Gastrocnemius medialis (tissue), 4 donors: ENCODE measurements around the gene KRT7.

ENCODE experiments used
- POLR2A ChIP-seq, 2 donors: fragments of 450-650 bp; IDR thresholded peaks; one replicate each; pipeline ENCODE4 v1.6.1; 2017; ENCODE audit warnings: antibody characterized with exemption in 2 of 2, mild to moderate bottlenecking in 2 of 2, moderate library complexity in 2 of 2
- TF ChIP-seq, protein P1 (sequence below), 5 experiments: fragments of 450-650 bp in 3 of 5; fragments of 200-600 bp in 2 of 5; sonication (generic) in 2 of 5; IDR thresholded peaks in 4 of 5; conservative IDR thresholded peaks in 1 of 5; 1 replicate in 4 of 5; 2 replicates in 1 of 5; pipeline ENCODE4 v1.5.1; 2016 to 2019; ENCODE audit warnings: antibody characterized with exemption in 5 of 5, mild to moderate bottlenecking in 3 of 5, moderate library complexity in 3 of 5

DNA sequence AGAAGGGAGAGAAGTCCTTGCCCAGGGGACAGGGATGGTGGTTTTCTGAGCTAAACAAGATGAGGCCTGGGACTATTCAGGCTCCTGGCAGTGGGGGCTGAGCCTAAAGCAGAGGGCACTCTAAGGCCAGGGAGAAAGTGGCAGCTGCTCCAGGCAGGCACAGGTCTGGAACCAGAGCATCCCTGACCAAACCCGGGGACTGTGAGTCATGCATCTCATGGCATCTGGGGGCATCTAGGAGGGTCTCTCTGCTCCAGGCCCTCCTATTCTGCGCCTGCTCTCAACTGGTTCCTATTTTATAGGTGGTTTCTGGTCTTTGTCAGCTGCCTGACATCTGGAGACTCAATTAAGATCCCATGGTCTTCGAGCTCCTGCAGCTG is 11.6 kb downstream of the KRT7 start:
- TF ChIP-seq, protein P1, sequence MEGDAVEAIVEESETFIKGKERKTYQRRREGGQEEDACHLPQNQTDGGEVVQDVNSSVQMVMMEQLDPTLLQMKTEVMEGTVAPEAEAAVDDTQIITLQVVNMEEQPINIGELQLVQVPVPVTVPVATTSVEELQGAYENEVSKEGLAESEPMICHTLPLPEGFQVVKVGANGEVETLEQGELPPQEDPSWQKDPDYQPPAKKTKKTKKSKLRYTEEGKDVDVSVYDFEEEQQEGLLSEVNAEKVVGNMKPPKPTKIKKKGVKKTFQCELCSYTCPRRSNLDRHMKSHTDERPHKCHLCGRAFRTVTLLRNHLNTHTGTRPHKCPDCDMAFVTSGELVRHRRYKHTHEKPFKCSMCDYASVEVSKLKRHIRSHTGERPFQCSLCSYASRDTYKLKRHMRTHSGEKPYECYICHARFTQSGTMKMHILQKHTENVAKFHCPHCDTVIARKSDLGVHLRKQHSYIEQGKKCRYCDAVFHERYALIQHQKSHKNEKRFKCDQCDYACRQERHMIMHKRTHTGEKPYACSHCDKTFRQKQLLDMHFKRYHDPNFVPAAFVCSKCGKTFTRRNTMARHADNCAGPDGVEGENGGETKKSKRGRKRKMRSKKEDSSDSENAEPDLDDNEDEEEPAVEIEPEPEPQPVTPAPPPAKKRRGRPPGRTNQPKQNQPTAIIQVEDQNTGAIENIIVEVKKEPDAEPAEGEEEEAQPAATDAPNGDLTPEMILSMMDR (IDR thresholded peaks at IDR 0.05 in 4 of 5, conservative IDR thresholded peaks at IDR 0.05 in 1 of 5), result no peak
- no peak for TF ChIP-seq POLR2A (IDR thresholded peaks at IDR 0.05)
